Measurements from ENCODE around the gene LRFN2.
A peak's percentile ranks its signal among the peaks of the same experiment; 100 is the strongest.

Gene LRFN2

GRCh38 chr6:40369042-40369441, 218.1 kb downstream of the LRFN2 start:
- DNase-seq: no peak

GRCh38 chr6:40362859-40363258, 224.3 kb downstream of the LRFN2 start:
- DNase-seq: no peak

GRCh38 chr6:40359808-40360207, 227.4 kb downstream of the LRFN2 start:
- DNase-seq: no peak

DNA sequence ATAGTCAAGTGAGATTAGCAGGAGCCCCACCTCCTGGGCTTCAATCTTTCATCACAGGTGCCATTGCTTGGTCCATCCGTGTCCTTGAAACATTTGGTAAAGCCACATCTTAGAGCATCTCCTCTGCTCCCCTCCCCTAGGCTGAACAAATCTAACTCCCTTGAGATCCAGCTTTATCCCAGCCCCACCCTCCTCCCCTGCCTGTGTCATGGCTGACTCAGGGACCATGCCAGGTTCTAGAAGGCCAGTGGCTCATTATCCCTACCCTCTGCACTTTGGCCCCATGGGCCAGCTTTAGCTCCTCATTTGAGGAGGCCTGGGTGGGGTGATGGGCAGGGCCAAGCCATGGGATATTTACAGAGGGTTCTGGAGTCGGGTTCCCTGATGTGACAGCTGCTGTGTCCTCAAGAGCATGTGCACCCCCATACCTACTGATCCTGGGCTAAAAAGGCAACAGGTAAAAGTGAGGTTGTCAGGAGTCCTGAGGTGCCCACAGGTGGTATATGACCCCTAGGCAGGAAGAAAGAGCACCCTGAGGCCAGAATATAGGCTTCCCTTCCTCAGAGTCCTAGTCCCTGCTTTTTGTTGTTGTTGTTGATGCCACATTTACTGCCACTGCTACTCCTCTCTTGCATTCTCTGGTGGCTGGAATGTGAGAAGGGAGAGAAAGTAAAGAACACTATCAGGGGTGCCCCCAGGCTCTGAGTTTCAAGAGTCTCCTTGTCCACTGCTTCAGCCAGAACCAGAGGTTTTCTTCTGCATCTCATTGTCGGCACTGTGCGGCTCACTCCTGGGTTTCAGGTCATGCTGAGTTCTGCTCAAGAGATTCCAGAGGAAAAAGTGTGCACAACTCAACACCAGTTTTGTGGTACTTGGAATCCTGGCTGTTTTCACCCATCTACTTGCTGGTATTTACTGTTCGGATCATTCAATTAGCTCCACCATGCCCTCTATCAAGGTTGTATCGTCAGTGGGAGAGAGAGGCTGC, 228.4 kb downstream of the LRFN2 start:
- DNase-seq: no peak

GRCh38 chr6:40356242-40356910, 230.8 kb downstream of the LRFN2 start:
- DNase-seq: no peak

DNA sequence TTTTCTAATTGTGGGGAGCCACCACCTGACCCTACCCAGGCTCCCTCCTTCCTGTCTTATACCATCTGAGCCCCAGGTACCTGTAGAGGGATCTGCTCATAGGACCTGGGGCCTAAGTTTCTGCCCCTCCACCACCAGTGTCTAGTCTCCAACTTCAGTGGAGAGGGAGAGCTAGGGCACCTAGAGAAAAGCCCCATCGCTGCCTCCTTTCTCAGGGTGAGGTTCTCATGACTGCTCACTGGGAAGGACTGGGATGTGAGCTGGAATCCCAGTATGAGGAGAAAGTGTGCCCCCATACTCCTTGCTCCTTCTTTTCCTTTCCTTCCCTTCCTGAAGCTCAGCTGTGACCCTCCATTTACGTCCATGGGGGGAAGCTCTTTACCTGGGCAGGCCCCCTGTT, 231.6 kb downstream of the LRFN2 start:
- no peak for DNase-seq

GRCh38 chr6:40355066-40355465, 232.1 kb downstream of the LRFN2 start:
- DNase-seq: no peak

DNA sequence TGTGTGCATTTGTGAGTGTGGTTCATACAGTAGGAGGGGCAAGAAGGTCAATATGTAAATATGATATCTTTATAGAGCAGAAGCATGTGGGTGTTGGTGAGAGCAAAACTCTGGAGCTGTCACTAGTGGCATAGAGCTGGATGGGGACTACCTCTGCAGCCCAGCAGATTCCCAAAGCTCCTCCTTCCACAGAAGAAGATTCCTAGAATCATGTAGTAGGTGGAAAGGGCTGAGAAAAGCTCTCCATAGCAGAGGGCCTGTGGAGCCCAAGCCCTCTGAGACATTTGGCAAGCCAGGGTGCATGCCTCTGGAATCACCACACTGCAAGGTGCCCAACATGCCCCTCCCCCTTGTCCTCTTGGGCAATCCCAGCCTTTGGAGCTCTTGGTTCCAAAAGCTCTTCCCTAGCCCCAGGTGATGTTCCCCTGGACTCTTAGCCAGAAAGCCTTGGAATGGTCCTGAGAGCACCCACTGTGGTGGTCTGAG, 233.2 kb downstream of the LRFN2 start:
- DNase-seq: no peak

GRCh38 chr6:40353197-40353966, 233.8 kb downstream of the LRFN2 start:
- DNase-seq: no peak

- no peak for DNase-seq
These were observed 234.5 kb downstream of the LRFN2 start for GRCh38 chr6:40352527-40353170.

- DNase-seq: no peak
These were observed 235.2 kb downstream of the LRFN2 start for GRCh38 chr6:40352006-40352405.

- DNase-seq: no peak
These were observed 236.4 kb downstream of the LRFN2 start for GRCh38 chr6:40350747-40351217.

DNA sequence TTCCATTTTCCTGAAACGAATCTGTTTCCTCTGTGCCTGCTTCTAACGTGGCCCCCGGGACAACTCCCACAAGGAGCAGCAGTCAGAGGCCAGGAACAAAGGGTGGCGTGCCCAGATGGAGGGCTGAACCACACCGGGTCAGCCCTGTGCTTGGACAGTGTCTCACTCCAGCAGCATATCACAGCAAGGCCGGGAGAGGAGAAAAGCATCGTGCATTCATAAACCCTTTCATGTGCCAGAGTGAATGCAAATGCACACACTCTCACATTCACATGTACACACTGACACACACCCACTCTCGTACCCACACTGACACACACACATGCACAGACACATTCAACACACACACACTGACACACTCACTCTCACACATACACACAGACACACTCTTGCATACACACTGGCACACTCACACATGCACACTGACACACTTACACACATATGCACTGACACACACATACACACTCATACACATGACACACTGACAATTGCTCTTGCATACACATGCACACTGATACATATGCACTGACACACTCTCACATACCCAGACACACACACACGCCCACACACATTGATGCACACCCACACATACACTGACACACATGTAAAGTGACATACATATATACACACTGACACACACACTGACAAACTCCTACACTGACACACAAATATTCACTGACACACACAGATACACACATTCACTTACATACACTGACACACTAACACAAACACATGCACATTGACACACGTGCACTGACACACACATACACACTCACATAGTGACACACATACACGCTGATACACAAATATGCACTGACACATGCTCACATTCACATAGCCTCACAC, 237.0 kb downstream of the LRFN2 start:
- no peak for DNase-seq

- DNase-seq: peak; percentile 77
These were observed 237.9 kb downstream of the LRFN2 start for GRCh38 chr6:40349123-40349900.

DNA sequence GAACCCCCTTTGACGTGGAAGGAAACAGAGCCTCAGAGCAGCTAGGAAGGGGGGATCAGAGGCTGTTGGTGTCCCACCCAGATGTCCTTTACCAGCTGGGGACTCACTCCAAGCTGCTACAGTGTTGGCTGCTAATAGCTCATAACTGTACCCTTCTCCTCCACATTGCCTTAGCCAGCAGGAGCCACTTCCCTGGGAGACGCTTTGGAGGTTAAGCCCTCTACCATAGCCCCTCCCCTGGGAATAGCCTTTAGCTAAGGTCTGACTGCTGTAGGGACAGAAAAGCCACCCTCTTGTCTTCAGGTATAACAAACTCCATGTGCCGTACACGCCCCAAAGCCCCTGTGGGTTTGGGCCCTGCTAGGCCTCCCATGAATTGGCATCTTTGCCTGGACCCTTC, 238.6 kb downstream of the LRFN2 start:
- DNase-seq: no peak

GRCh38 chr6:40347571-40348011, 239.6 kb downstream of the LRFN2 start:
- no peak for DNase-seq

- DNase-seq: no peak
These were observed 240.9 kb downstream of the LRFN2 start for GRCh38 chr6:40346246-40346645.

GRCh38 chr6:40344566-40345167, 242.5 kb downstream of the LRFN2 start:
- DNase-seq: no peak

GRCh38 chr6:40343877-40344565, 243.1 kb downstream of the LRFN2 start:
- DNase-seq: peak; percentile 82

Data from eye (tissue), 1 donor.